ENCODE data around the gene ZNF385C. TPM values are rescaled to one million over a fixed set of nuclear protein-coding genes. Genes with fewer than 3 reads are reported as not detected.

The ZNF385C gene
- total and polyA plus RNA-seq, 2 of the 13 experiments (the other 11 are each of a cell fraction or from before 2014, with no cell fraction given) = 2.3 to 6.1 TPM

- TF ChIP-seq DDIT3 (CRISPR knock-in tag; IDR thresholded peaks at IDR 0.05) = no peak
- TF ChIP-seq ZNF503 (CRISPR knock-in tag; IDR thresholded peaks at IDR 0.05) = peak; percentile 60; the same call in 1 of the 2 replicates
- no peak for TF ChIP-seq TIGD3 (CRISPR knock-in tag; IDR thresholded peaks at IDR 0.05; ENCODE audit: borderline replicate concordance)
- TF ChIP-seq MTERF4 (CRISPR knock-in tag; IDR thresholded peaks at IDR 0.05) = no peak
- no peak for TF ChIP-seq BATF2 (CRISPR knock-in tag; IDR thresholded peaks at IDR 0.05)
- no peak for TF ChIP-seq ZFP41 (CRISPR knock-in tag; IDR thresholded peaks at IDR 0.05; ENCODE audit: borderline replicate concordance)
- no peak for TF ChIP-seq ZNF776 (CRISPR knock-in tag; IDR thresholded peaks at IDR 0.05)
- TF ChIP-seq, protein P1, sequence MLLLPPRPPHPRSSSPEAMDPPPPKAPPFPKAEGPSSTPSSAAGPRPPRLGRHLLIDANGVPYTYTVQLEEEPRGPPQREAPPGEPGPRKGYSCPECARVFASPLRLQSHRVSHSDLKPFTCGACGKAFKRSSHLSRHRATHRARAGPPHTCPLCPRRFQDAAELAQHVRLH (CRISPR knock-in tag; IDR thresholded peaks at IDR 0.05; ENCODE audit: borderline replicate concordance, low read depth) = no peak
- TF ChIP-seq, protein P2, sequence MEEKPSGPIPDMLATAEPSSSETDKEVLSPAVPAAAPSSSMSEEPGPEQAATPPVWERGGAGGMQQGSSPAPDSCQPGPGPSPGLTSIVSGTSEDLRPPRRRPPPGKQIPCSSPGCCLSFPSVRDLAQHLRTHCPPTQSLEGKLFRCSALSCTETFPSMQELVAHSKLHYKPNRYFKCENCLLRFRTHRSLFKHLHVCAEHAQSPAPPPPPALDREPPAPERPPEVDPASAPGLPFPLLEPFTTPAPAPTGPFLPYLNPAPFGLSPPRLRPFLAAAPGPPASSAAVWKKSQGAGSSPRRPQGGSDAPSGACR (CRISPR knock-in tag; IDR thresholded peaks at IDR 0.05) = no peak
- TF ChIP-seq, protein P3, sequence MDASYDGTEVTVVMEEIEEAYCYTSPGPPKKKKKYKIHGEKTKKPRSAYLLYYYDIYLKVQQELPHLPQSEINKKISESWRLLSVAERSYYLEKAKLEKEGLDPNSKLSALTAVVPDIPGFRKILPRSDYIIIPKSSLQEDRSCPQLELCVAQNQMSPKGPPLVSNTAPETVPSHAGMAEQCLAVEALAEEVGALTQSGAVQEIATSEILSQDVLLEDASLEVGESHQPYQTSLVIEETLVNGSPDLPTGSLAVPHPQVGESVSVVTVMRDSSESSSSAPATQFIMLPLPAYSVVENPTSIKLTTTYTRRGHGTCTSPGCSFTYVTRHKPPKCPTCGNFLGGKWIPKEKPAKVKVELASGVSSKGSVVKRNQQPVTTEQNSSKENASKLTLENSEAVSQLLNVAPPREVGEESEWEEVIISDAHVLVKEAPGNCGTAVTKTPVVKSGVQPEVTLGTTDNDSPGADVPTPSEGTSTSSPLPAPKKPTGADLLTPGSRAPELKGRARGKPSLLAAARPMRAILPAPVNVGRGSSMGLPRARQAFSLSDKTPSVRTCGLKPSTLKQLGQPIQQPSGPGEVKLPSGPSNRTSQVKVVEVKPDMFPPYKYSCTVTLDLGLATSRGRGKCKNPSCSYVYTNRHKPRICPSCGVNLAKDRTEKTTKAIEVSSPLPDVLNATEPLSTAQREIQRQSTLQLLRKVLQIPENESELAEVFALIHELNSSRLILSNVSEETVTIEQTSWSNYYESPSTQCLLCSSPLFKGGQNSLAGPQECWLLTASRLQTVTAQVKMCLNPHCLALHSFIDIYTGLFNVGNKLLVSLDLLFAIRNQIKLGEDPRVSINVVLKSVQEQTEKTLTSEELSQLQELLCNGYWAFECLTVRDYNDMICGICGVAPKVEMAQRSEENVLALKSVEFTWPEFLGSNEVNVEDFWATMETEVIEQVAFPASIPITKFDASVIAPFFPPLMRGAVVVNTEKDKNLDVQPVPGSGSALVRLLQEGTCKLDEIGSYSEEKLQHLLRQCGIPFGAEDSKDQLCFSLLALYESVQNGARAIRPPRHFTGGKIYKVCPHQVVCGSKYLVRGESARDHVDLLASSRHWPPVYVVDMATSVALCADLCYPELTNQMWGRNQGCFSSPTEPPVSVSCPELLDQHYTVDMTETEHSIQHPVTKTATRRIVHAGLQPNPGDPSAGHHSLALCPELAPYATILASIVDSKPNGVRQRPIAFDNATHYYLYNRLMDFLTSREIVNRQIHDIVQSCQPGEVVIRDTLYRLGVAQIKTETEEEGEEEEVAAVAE (CRISPR knock-in tag; IDR thresholded peaks at IDR 0.05; ENCODE audit: borderline replicate concordance) = no peak
- no peak for TF ChIP-seq RELA (CRISPR knock-in tag; IDR thresholded peaks at IDR 0.05)
- no peak for TF ChIP-seq KAT7 (CRISPR knock-in tag; IDR thresholded peaks at IDR 0.05; ENCODE audit: borderline replicate concordance)
- no peak for TF ChIP-seq ZNF792 (CRISPR knock-in tag; IDR thresholded peaks at IDR 0.05)
- no peak for TF ChIP-seq ZNF549 (CRISPR knock-in tag; IDR thresholded peaks at IDR 0.05)
- peak; percentile 51; the same call in 1 of the 2 replicates for TF ChIP-seq ZNF777 (CRISPR knock-in tag; IDR thresholded peaks at IDR 0.05)
- TF ChIP-seq ZBTB8A (CRISPR knock-in tag; IDR thresholded peaks at IDR 0.05; ENCODE audit: borderline replicate concordance, low read depth) = no peak
- TF ChIP-seq KLF16 (CRISPR knock-in tag; IDR thresholded peaks at IDR 0.05) = peak in 1 of 2 experiments; percentile 51; a peak in 1 of 4 replicates
Measured at GRCh38 chr17:42087736-42088705, 10.3 kb downstream of the ZNF385C start (continued).
